GM12878 (cell line): ENCODE measurements around the gene FFAR4. TPM values are rescaled to one million over a fixed set of nuclear protein-coding genes. Genes with fewer than 3 reads are reported as not detected.
"Not testable (repeated sequence)": the region's sequence is repeated elsewhere in the genome, so short reads cannot be mapped to it uniquely, and the experiment has no call there.

Source experiments
- ATAC-seq: fragments of 200-7000 bp; cut with Tn5 transposase; 3 replicates; pipeline ENCODE4 v1.9.1; 2020; ENCODE audit warnings: mild to moderate bottlenecking, moderate library complexity
- BruUV-seq: library from RNA; stranded (reverse); fragments of 400-500 nt; replicated peaks from 2 replicates; lab custom pipeline; 2021; lab: Mats Ljungman, UMichigan
- CTCF ChIA-PET: fragments of 300-600 bp; sonication (Branson Sonifier 250); formaldehyde crosslinking; extraction: SDS; loops from one replicate; lab custom pipeline; 2021; ENCODE audit warnings: inconsistent platforms; lab: Yijun Ruan, JAX
- POLR2A ChIA-PET: fragments of 350-600 bp; formaldehyde crosslinking; extraction: SDS; loops from one replicate; lab custom pipeline; 2021; ENCODE audit warnings: inconsistent platforms; lab: Charles Lee
- RAD21 ChIA-PET: fragments of 300-600 bp; sonication (Branson Sonifier 250); formaldehyde crosslinking; loops from one replicate; lab custom pipeline; 2023; ENCODE audit warnings: antibody characterized with exemption; ENCODE audit not compliant: unreplicated experiment; lab: Charles Lee
- SMC1A ChIA-PET: fragments of 300-600 bp; sonication (Branson Sonifier 250); formaldehyde crosslinking; loops from one replicate; lab custom pipeline; 2023; ENCODE audit not compliant: unreplicated experiment, uncharacterized antibody; lab: Charles Lee
- DNase-seq: peaks from one replicate; pipeline ENCODE4 v3.0.0-alpha.2; 2011; ENCODE audit warnings: low read depth, low spot score
- FAIRE-seq: peaks from 3 replicates; lab custom pipeline; 2011; peaks lifted over from hg19 to GRCh38; lab: Jason Lieb, UNC
- H2AFZ ChIP-seq: 2 replicates; pipeline ENCODE4 v1.6.0; 2011; ENCODE audit warnings: low read depth, low read length, control low read depth; ENCODE audit not compliant: control insufficient read depth
- H3K27ac ChIP-seq: 2 replicates; pipeline ENCODE4 v1.5.1; 2011; ENCODE audit warnings: control low read depth; ENCODE audit not compliant: control insufficient read depth, insufficient read depth
- H3K27me3 ChIP-seq, 2 experiments: replicated peaks in 1 of 2; 2 replicates each; pipeline versions ENCODE4 v1.6.0 to v1.6.1; 2011; ENCODE audit warnings: low read length in 1 of 2; ENCODE audit not compliant: control insufficient read depth in 2 of 2, insufficient read depth in 2 of 2
- H3K36me3 ChIP-seq, 2 experiments: 2 replicates each; pipeline ENCODE4 v1.5.1; 2011; ENCODE audit warnings: low read length in 1 of 2; ENCODE audit not compliant: control insufficient read depth in 2 of 2, insufficient read depth in 2 of 2
- H3K4me1 ChIP-seq: 2 replicates; pipeline ENCODE4 v1.6.1; 2011; ENCODE audit warnings: mild to moderate bottlenecking, low read length, moderate library complexity, mixed read lengths; ENCODE audit not compliant: control insufficient read depth, insufficient read depth
- H3K4me2 ChIP-seq: 2 replicates; pipeline ENCODE4 v1.6.0; 2011; ENCODE audit warnings: control low read depth; ENCODE audit not compliant: control insufficient read depth, insufficient read depth
- H3K4me3 ChIP-seq: fragments of 200-600 bp; sonication (generic); 2 replicates; pipeline ENCODE4 v1.5.1; 2016
- H3K79me2 ChIP-seq: 2 replicates; pipeline ENCODE4 v1.6.0; 2011; ENCODE audit warnings: low read length; ENCODE audit not compliant: control insufficient read depth, insufficient read depth
- H3K9ac ChIP-seq: 2 replicates; pipeline ENCODE4 v1.8.0; 2011; ENCODE audit warnings: low read length, control low read depth, mixed read lengths; ENCODE audit not compliant: control insufficient read depth, insufficient read depth
- H3K9me3 ChIP-seq: replicated peaks from 3 replicates; pipeline ENCODE4 v1.5.1; 2011; ENCODE audit warnings: mild to moderate bottlenecking, low read length; ENCODE audit not compliant: control insufficient read depth, insufficient read depth
- H4K20me1 ChIP-seq: 2 replicates; pipeline ENCODE4 v1.6.0; 2011; ENCODE audit not compliant: control insufficient read depth, insufficient read depth
- POU2F2 ChIP-seq: IDR thresholded peaks from 3 replicates; pipeline ENCODE4 v1.6.1; 2011; ENCODE audit warnings: low read depth, mild to moderate bottlenecking, low read length, borderline replicate concordance
- WGBS: methylation state at CpG from one replicate; pipeline ENCODE4 v1.1.6; 2016; ENCODE audit warnings: low lambda C conversion rate; ENCODE audit not compliant: insufficient replicate concordance, insufficient coverage; ENCODE audit errors: missing lambda C conversion rate; 5-methylcytosine and 5-hydroxymethylcytosine counted together
- in situ Hi-C: fragments of 300-500 bp; cut with MboI; formaldehyde crosslinking; loops from 9 replicates; pipeline ENCODE4 v1.14.3; 2018; ENCODE audit warnings: mixed read lengths
- intact Hi-C: fragments of 100-400 bp; cut with micrococcal nuclease; formaldehyde crosslinking; loops from one replicate; pipeline ENCODE4 v1.14.2; 2022; ENCODE audit not compliant: unreplicated experiment
- polyA plus RNA-seq, 11 experiments: library from polyadenylated mRNA; depleted of rRNA in 4 of 11; unstranded in 6 of 11; stranded (reverse) in 5 of 11; fragments of >200 nt; fragmentation: Nextera tagmentation in 4 of 11; fragmentation: Illumina TruSeq in 1 of 11; extraction: Ambion mirVana in 4 of 11; extraction: Trizol in 1 of 11; gene quantifications; 1 replicate in 1 of 11; 2 replicates in 10 of 11; pipeline versions ENCODE4 v1.2.1 to v1.2.3, GENCODE V29; 2011 to 2016; ENCODE audit warnings: inconsistent platforms in 2 of 11, missing spikeins in 2 of 11, low read depth in 1 of 11
- total RNA-seq, 4 experiments: library from RNA; depleted of rRNA in 3 of 4; stranded (reverse); fragments of >200 nt in 3 of 4; fragmentation: Illumina TruSeq in 1 of 4; extraction: Trizol in 1 of 4; gene quantifications; 2 replicates each; pipeline versions ENCODE4 v1.2.1 to v1.2.3, GENCODE V29; 2013 to 2021

The FFAR4 gene
- total and polyA plus RNA-seq, 10 of the 15 experiments (the other 5 are each of a cell fraction or from before 2014, with no cell fraction given), result not detected

DNA sequence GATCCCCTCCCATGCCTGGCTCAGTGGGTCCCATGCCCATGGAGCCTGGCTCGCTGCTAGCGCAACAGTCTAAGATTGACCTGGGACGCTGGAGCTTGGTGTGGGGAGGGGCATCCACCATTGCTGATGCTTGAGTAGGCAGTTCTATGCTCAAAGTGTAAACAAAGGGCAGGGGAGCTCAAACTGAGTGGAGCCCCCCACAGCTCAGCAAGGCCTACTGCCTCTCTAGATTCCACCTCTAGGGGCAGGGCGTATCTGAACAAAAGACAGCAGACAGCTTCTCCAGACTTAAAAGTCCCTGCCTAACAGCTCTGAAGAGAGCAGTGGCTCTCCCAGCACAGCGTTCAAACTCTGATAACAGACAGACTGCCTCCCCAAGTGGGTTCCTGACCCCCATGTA lies 31.2 kb upstream of the FFAR4 start:
- RAD21 ChIA-PET, result no interaction called here
- Histone ChIP-seq H3K9me3 (no peaks in the 10 kb centered on the region), H3K4me2 (no peak overlapping the region), H3K4me1 (no peaks in the 10 kb centered on the region), H2AFZ (no peak overlapping the region), H3K27me3 (no peaks in the 10 kb centered on the region), H3K27ac (no peak overlapping the region), H3K36me3 (no peaks in the 10 kb centered on the region), H4K20me1 (no peaks in the 10 kb centered on the region), H3K4me3 (no peak overlapping the region), H3K9ac (no peak overlapping the region), H3K79me2 (no peaks in the 10 kb centered on the region)
- SMC1A ChIA-PET, result no interaction called here
- ATAC-seq (no peak), DNase-seq (no peak), FAIRE-seq (no peak)
- no peak for TF ChIP-seq POU2F2
- no TSS peak for BruUV-seq
- POLR2A ChIA-PET, result no interaction called here
- CTCF ChIA-PET, result no interaction called here
- in situ Hi-C loops, result no loop called here
- intact Hi-C loops, result no loop called here
- 71% methylated on average over 5 of the region's 5 CpGs for WGBS

GRCh38 chr10:93540871-93541270 lies 25.6 kb upstream of the FFAR4 start:
- intact Hi-C loops, H3K79me2 ChIP-seq, H3K9me3 ChIP-seq, RAD21 ChIA-PET, BruUV-seq, POLR2A ChIA-PET, H3K4me3 ChIP-seq, H3K27me3 ChIP-seq, H3K4me1 ChIP-seq, H3K27ac ChIP-seq, H3K9ac ChIP-seq, in situ Hi-C loops, FAIRE-seq, H2AFZ ChIP-seq, SMC1A ChIA-PET, H3K36me3 ChIP-seq, ATAC-seq, H3K4me2 ChIP-seq, H4K20me1 ChIP-seq, DNase-seq: not testable (repeated sequence)
- CTCF ChIA-PET, result interaction anchor here (1.5 kb wide), 1 partner anchor 17 kb away, joined by 3 read pairs; no protein-coding TSS in a partner anchor
- WGBS, result 38% methylated on average over 4 of the region's 4 CpGs
